Sigmoid colon (tissue), 7 donors: ENCODE results near the gene SORCS2. TPM values are rescaled to one million over a fixed set of nuclear protein-coding genes. Genes with fewer than 3 reads are reported as not detected.

Experiments
- DNase-seq: peaks from one replicate; pipeline ENCODE4 v3.0.0-alpha.2; 2019
- H3K27ac ChIP-seq, 4 donors: fragments of 200-600 bp; sonication (generic); one replicate each; pipeline ENCODE4 v1.5.1; 2016 to 2019; ENCODE audit warnings: mild to moderate bottlenecking in 1 of 4
- H3K27me3 ChIP-seq, 3 donors: fragments of 200-600 bp; sonication (generic); one replicate each; pipeline ENCODE4 v1.5.1; 2019; ENCODE audit warnings: mild to moderate bottlenecking in 1 of 3
- H3K36me3 ChIP-seq, 4 donors: fragments of 200-600 bp; sonication (generic); one replicate each; pipeline ENCODE4 v1.5.1; 2016 to 2019
- H3K4me1 ChIP-seq, 4 donors: fragments of 200-600 bp; sonication (generic); one replicate each; pipeline ENCODE4 v1.5.1; 2017 to 2019
- H3K4me3 ChIP-seq, 4 donors: fragments of 200-600 bp; sonication (generic); one replicate each; pipeline ENCODE4 v1.5.1; 2017 to 2019; ENCODE audit warnings: mild to moderate bottlenecking in 2 of 4, moderate library complexity in 1 of 4
- H3K9me3 ChIP-seq, 4 donors: fragments of 200-600 bp in 3 of 4; sonication (generic) in 3 of 4; one replicate each; pipeline versions ENCODE4 v1.5.1 to v1.6.1; 2013 to 2019
- CTCF ChIP-seq, 4 experiments: fragments of 450-650 bp in 3 of 4; fragments of 200-600 bp in 1 of 4; IDR thresholded peaks; one replicate each; pipeline ENCODE4 v1.5.1; 2016 to 2019; ENCODE audit warnings: antibody characterized with exemption in 4 of 4, mild to moderate bottlenecking in 3 of 4, moderate library complexity in 2 of 4
- EP300 ChIP-seq, 4 donors: sonication (generic); formaldehyde crosslinking; IDR thresholded peaks; one replicate each; pipeline ENCODE4 v1.6.1; 2017; ENCODE audit warnings: antibody characterized with exemption in 4 of 4
- POLR2A ChIP-seq, 2 donors: fragments of 450-650 bp; IDR thresholded peaks; one replicate each; pipeline ENCODE4 v1.6.1; 2016; ENCODE audit warnings: antibody characterized with exemption in 2 of 2, mild to moderate bottlenecking in 2 of 2, moderate library complexity in 2 of 2
- POLR2AphosphoS5 ChIP-seq, 4 donors: sonication (generic); formaldehyde crosslinking; IDR thresholded peaks; one replicate each; pipeline ENCODE4 v1.6.1; 2017; ENCODE audit warnings: antibody characterized with exemption in 4 of 4
- WGBS, 2 donors: extraction: QIAGEN DNeasy Blood & Tissue Kit; methylation state at CpG; one replicate each; pipeline ENCODE4 v1.1.7; 2013; 5-methylcytosine and 5-hydroxymethylcytosine counted together
- intact Hi-C: fragments of 100-400 bp; cut with DNase I; formaldehyde crosslinking; loops from one replicate; pipeline ENCODE4 v1.15.1; 2023
- polyA plus RNA-seq, 3 donors: library from polyadenylated mRNA; stranded (reverse); fragments of 200-250 nt; gene quantifications; one replicate each; pipeline ENCODE4 v1.2.3, GENCODE V29; 2013
- total RNA-seq, 4 donors: library from RNA; depleted of rRNA; stranded (reverse); fragments of >200 nt; gene quantifications; one replicate each; pipeline ENCODE4 v1.1.0, GENCODE V29; 2016
- donor health status: healthy with polysubstance abuse.
- donor health status: Bipolar disorder and iron deficiency.
- donor health status: healthy.

Gene SORCS2
- total and polyA plus RNA-seq, 7 donors = 1.8 to 6.4 (median 3.9) TPM; not detected in 2

- Histone ChIP-seq H3K4me3 (no peak overlapping the region), H3K27ac (no peak overlapping the region), H3K27me3 (no peaks in the 10 kb centered on the region), H3K36me3 (no peaks in the 10 kb centered on the region), H3K4me1 (no peaks in the 10 kb centered on the region), H3K9me3 (peaks cover 0 to 2% (median 0%) of the 10 kb centered on the region in 4 donors)
- 80 to 86% methylated on average over 9 of the region's 9 CpGs for WGBS, 2 donors
- DNase-seq = no peak
- TF ChIP-seq CTCF (IDR thresholded peaks at IDR 0.05) = no peak
- TF ChIP-seq POLR2A (IDR thresholded peaks at IDR 0.05) = no peak
- no peak for TF ChIP-seq EP300 (IDR thresholded peaks at IDR 0.05)
- TF ChIP-seq POLR2AphosphoS5 (IDR thresholded peaks at IDR 0.05) = no peak
- intact Hi-C loops = no loop called here
Observed at GRCh38 chr4:7687006-7687405, 494.7 kb downstream of the SORCS2 start.

GRCh38 chr4:7687796-7688195 is 495.5 kb downstream of the SORCS2 start:
- peaks cover 0 to 2% (median 0%) of the 10 kb centered on the region in 4 donors for H3K9me3 ChIP-seq
- H3K4me1 ChIP-seq = no peaks in the 10 kb centered on the region
- WGBS, 2 donors = 51 to 84% methylated on average over 9 of the region's 9 CpGs
- H3K27ac ChIP-seq = no peak overlapping the region
- intact Hi-C loops = no loop called here
- no peak for TF ChIP-seq CTCF (IDR thresholded peaks at IDR 0.05)
- no peak for TF ChIP-seq POLR2AphosphoS5 (IDR thresholded peaks at IDR 0.05)
- TF ChIP-seq POLR2A (IDR thresholded peaks at IDR 0.05) = no peak
- TF ChIP-seq EP300 (IDR thresholded peaks at IDR 0.05) = no peak
- no peaks in the 10 kb centered on the region for H3K36me3 ChIP-seq
- H3K27me3 ChIP-seq = no peaks in the 10 kb centered on the region
- no peak overlapping the region for H3K4me3 ChIP-seq
- no peak for DNase-seq

GRCh38 chr4:7689773-7690693 is 497.7 kb downstream of the SORCS2 start:
- Histone ChIP-seq H3K36me3 (no peaks in the 10 kb centered on the region), H3K27me3 (no peaks in the 10 kb centered on the region), H3K4me1 (no peaks in the 10 kb centered on the region), H3K27ac (no peak overlapping the region), H3K9me3 (no peaks in the 10 kb centered on the region), H3K4me3 (no peak overlapping the region)
- 82 to 89% methylated on average over 6 of the region's 6 CpGs for WGBS, 2 donors
- no peak for DNase-seq
- TF ChIP-seq CTCF (IDR thresholded peaks at IDR 0.05) = no peak
- TF ChIP-seq POLR2AphosphoS5 (IDR thresholded peaks at IDR 0.05) = no peak
- TF ChIP-seq EP300 (IDR thresholded peaks at IDR 0.05) = no peak
- no peak for TF ChIP-seq POLR2A (IDR thresholded peaks at IDR 0.05)
- intact Hi-C loops = no loop called here

GRCh38 chr4:7691061-7691460 is 498.7 kb downstream of the SORCS2 start:
- Histone ChIP-seq H3K27me3 (no peaks in the 10 kb centered on the region), H3K27ac (no peak overlapping the region), H3K36me3 (no peaks in the 10 kb centered on the region), H3K4me1 (no peaks in the 10 kb centered on the region), H3K9me3 (no peaks in the 10 kb centered on the region), H3K4me3 (no peak overlapping the region)
- no peak for DNase-seq
- TF ChIP-seq POLR2A (IDR thresholded peaks at IDR 0.05) (no peak), CTCF (IDR thresholded peaks at IDR 0.05) (no peak), EP300 (IDR thresholded peaks at IDR 0.05) (no peak), POLR2AphosphoS5 (IDR thresholded peaks at IDR 0.05) (no peak)
- WGBS, 2 donors = 78 to 81% methylated on average over 6 of the region's 6 CpGs
- intact Hi-C loops = no loop called here
